Activated T-helper 1 cell treated with anti-CD3 and anti-CD28 coated beads, Interleukin-2, amount 50 U/mL, for 16 hours (primary cell): ENCODE results near the gene SARS1.

Source experiments
- DNase-seq, 2 donors: peaks; one replicate each; pipeline ENCODE4 v3.0.0-alpha.2; 2020; ENCODE audit warnings: low read depth in 1 of 2, low spot score in 1 of 2

Gene SARS1

DNA sequence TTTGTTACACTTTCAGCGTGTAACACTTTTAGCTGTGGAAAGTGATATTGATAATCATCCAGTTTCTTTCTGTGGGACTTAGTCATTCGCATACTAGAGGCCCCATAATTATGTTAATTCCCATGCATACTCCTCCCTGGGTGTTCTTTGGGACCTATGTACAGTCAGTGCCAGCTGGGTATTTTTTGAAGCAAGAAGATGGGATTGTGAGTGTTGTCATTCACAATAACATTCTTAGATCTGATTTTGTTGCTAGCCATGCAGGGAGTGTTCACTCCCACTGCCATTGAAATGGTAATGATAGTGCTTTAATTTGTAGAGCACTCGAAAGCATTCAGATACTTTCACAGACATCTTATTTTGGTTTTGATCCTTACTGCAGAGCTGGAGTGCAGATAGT, 11.6 kb downstream of the SARS1 start:
- DNase-seq = no peak

DNA sequence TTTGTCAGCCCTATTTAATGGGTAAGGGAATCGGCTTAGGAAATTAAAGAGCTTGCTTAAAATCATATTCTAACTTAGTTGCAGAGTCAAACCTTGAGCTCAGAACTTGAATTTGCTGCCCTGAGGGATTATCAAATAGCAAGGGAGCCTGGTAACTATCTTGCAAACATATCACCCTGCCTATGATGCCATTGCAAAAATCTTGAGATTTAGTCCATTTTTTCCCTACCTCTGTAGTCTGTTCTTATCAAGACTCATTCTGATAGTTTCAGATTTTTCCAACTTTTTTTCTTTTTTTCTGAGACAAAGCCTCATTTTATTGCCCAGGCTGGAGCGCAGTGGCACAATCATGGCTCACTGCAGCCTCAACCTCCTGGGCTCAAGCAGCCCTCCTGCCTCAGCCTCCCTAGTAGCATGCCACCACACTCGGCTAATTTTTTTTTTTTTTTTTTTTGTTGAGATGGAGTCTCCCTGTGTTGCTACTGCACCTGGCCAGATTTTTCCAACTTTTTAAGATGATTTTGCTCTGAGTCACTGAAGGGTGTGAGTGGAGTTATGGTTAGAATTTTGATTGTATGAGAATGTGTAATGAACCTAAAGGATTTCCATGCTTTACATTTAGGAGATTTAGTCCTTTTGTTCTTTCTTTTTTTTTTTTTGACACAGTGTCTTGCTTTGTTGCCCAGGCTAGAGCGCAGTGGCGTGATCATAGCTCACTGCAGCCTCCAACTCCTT, 12.2 kb downstream of the SARS1 start:
- no peak for DNase-seq

DNA sequence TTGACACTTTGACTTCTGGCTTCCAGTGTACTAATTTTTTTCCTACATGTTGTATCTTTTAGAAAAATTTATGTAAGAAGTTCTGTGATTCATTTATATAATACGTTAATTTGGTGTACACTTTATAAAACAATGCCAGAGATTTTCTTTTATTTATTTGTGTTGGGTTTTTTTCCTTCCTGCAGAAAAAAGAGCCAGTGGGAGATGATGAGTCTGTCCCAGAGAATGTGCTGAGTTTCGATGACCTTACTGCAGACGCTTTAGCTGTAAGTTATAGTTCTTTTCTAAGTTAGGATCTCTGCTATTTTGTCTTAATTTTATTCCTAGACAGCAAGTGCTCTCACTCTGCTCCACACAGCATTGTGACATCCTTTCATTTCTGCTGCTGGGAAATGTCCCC, 14.4 kb downstream of the SARS1 start:
- DNase-seq = no peak

DNA sequence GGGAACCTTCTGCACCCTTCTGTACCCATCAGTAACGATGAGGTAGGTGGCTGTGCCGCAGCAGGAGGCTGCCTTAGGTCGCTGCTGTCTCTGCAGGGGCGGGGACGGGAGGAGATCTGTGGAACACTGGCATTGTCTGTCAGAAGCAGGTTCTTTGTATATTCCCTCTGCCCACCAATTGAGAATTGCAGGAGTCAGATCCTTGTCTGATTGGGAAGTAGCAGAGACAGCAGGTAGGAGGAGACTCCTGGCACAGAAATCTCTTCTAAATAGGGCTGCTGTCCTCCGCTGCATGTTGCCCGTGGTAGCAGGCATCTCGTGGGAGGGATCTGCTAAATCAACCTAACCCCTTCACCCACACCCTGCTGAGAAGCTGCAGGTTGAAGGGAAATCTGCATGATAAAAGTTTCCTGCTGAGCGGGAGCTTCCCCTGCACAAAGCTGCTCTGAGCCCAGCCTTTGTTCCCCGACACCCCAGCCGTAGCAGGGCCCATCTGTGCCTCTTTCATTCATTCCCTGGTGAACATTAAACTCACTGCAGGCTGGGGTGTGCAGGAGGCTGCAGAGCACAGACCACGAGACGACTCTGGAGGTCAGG, 15.9 kb downstream of the SARS1 start:
- DNase-seq = no peak

DNA sequence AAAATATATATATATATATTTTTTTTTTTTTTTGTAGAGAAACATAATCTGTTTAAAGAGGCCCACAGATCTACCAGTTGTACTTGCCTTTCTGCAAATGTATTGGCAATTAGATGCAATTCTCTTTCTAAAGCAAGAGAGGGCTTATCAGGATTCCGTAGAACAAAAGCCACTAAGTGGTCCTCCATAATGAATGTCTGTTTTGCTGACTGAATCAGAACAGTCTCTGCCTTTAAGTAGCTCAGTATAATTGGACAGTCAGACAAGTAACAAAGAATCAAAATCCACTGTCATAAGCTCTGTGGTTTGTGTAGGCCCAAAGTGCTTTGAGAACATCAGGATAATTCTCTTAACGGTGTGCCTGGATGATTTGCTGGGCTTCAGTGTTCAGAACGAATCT, 17.3 kb downstream of the SARS1 start:
- DNase-seq = no peak

DNA sequence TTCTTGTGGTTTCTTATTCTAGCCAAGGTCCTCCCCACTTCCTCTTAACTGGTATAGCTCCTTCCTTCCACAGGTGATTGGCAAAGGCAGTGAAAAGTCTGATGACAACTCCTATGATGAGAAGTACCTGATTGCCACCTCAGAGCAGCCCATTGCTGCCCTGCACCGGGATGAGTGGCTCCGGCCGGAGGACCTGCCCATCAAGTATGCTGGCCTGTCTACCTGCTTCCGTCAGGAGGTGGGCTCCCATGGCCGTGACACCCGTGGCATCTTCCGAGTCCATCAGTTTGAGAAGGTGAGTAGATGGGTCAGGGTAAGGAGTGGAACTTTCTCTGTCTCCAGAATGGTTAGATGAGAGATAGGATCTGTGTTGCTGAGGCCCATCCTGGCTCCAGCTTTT, 21.4 kb downstream of the SARS1 start:
- DNase-seq = no peak

DNA sequence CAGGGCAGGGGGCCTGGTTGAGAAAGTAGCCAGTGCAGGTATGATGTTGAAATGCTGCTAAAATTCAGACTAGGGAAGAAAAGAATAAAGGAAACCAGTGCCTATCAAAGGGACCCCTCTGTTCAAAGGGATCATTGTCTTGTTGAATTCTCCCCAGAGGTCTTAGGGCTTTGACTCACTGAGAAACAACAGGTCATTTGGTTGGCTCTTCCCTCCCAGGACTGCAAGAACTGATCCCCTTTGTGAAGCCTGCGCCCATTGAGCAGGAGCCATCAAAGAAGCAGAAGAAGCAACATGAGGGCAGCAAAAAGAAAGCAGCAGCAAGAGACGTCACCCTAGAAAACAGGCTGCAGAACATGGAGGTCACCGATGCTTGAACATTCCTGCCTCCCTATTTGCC, 23.8 kb downstream of the SARS1 start:
- DNase-seq = no peak

DNA sequence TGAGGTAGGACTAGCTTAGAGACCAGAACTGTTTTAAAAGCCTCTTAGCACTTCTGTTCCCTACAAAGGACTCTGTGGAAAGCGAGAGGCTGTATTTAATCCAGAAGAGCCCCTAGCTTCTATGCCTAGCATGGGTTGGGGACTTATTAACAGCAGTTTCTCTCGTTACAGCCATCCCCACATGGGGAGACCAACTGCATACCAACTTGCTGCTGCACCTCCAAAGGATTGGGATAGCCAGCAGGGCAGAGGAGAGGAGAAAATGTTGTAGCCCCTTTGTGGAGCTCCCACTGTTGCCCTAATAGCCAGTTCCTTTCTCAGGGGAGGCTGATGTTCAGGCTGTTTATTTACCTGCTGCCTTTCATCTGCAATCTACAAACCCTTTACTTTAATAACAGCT, 24.7 kb downstream of the SARS1 start:
- no peak for DNase-seq

DNA sequence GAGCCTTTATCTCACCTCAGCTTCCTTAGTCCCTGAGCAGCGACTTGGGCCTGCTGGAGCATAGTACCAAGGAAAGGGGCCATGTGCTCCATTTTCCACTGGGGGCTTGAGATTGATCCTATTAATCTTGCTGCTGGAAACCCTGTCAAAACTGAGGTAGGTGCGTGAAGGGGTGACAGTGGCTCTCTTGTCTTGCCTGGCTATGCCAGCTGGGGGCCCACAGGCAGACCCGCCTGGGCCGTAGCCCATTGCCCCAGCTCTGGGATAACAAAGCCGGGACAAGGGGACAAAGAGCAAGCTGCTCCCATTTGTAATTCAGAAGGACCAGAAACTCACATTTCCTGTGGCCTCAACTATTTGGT, 25.3 kb downstream of the SARS1 start:
- DNase-seq = no peak

DNA sequence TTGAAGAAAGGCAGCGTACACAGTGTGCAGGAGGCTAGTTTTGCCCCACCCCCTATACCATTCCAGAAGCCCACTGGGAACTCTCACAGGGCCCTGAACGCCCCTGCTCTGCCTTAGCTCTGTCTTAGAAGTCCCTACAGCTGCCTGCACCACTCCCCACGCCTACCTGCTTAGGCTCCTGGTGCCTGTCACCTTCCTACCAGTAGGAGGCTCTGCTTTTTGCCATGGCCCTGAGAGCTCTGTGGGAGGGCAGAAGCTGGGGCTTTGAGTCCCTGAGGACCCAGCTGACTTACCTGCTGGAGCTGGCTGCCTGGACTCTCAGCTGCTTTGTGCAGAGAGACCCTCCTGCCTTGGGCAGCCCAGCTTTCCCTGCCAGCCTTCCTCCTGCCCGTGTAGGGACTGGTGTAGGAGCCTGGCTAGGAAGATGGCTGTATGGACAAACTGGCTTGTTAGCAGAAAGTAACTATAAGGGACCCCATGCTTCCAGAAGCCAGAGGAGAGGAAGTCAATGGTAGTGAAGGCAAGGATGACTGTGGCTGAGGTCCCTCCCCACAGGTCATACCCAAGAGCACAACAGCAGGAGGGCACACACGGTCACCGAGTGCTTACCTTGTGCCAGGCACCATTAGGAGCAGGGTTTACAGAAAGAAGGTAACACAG, 25.8 kb downstream of the SARS1 start:
- DNase-seq = no peak

DNA sequence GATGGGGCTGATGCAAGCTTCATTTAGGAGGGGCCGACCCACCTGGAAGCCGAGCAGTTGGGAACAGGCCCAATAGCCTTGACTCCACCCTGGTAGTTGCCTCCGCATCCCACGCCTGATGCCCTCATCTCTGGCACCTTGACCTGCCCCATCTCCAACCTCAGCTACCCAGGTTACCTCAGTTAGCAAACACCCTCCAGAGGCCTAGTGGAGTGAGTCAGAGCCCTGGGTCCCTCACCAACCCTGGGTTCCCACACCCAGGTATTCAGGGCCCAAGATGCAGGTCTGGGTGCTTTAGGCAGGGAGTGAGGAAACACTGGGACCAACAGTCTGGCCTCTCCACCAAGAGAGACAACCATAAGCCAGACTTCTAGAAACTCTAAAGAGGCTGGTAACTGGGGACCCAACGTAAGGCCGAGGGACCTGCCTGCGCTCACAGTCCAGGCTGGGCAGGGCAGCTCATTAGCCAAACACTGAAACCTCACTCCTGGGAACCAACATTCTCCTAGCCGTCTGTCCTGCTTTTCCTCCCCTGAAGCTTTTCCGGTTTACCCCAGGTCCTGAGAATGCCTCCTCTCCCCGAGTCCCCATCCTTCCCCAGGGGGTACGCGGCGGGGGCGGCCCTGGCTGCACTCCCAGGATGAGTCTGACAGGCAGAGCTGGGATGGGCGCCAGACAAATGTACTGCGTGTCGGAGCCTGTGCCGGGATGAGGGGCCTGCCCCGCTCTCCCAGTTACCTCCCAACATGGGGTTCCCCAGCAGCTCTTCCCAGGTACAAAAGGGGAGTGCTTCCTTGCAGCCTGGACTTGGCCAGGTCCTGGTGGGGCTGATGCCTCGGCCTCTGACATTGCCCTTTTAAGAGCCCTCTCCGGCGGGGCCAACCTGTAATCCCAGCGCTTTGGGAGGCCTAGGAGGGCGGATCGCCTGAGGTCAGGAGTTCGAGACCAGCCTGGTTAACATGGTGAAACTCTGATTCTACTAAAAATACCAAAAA, 26.7 kb downstream of the SARS1 start:
- no peak for DNase-seq

DNA sequence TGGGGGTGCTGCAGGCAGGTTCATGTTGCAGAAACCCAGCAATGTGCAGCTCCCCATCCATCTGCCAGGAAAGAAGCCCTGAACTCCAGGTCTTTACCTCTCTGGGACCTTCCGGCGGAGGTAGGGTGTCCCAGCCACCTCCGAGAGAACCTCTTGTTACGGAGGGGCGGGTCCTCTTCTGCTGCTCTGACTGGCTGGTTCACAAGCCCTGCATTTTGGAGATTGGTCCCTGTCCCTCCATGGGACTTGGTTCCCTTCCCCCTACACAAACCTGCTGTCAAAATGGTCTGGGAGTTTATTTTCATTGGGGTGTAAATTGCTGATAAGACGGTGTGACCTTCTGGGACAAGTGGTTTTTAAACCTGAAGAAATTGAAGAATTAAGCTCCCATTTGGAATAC, 27.6 kb downstream of the SARS1 start:
- no peak for DNase-seq

DNA sequence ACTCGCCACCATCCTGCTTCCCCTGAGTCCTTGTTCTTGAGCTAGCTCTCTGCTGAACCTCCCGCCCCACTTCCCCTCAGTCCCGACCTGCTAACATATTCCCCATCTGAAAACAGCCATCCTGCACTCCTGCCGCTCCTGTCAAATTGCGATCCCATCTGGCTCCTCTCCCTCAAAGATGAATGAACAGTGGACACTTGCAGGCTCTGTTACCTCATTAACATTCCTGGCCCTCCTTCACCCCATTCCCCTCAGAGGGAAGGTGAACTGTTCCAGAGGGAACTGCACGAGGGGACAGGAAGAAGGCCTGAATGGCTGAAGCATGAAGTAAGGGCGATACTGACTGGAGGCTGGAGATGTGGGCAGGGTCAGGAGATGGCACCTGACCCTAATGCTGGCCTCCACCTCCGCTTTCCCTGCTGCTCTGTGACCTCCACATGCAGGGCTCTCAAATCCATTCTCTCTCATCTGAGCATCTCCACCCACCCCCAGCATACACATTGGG, 28.2 kb downstream of the SARS1 start:
- no peak for DNase-seq

DNA sequence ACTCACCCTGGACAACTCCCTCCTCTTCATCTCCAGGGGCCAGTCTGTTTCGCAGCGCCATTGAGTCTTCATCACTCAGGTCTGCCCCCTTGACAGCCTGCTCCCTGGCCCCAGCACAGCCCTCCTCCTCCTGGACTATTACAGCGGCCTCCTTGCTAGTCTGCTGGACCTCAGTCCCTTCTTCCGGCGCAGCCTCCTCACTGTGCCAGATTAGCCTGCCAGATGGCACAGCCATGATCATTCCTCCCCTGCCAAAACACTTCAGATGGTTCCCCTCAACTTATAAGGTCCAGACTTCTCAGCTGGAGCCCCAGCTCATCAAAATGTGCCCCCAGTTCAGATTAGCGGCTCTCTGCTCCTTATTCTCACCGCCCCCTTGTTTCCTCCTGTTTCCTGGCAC, 28.7 kb downstream of the SARS1 start:
- no peak for DNase-seq

DNA sequence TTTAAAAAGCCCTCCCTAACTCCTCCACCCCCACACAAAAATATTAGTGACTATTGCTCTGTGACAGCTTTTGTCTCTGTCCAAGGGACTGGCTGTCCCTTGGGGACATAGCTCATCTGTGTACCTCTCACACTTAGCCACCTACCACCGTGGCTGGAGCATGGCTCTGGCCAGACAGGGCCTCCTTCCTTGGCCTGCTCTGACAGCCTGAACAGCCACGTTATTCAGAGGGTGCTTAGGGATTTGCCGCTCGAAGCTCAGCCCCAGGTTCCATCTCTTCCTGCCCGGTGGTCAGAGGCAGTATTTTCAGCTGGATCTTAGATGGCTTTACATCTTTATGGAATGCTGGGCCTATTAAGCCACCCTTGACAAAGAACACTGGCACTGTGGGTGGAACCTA, 29.5 kb downstream of the SARS1 start:
- no peak for DNase-seq

DNA sequence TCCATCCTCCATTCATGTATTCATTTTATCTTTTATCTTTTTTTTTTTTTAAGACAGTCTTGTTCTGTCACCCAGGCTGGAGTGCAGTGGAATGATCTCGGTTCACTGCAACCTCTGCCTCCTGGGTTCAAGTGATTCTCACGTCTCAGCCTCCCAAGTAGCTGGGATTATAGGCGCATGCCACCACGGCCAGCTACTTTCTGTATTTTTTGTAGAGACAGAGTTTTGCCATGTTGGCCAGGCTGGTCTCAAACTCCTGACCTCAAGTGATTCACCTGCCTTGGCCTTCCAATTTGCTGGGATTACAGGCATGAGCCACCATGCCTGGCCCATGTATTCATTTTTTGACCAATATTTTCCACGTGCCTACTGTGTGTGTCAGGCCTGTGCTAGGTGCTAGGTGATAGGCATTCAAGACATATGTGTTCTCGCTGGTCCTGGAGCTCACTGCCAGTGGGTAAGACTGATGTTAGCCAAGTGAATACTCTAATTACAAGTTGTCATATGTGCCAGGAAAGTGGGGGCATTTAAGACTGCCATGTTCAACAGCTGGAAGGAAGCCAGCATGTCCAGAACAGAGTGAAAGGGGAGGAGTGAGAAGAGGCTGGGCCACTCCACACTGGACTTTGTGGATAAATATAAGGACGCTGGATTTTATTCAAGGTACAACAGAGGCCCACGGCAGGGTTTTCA, 30.3 kb downstream of the SARS1 start:
- DNase-seq = no peak

DNA sequence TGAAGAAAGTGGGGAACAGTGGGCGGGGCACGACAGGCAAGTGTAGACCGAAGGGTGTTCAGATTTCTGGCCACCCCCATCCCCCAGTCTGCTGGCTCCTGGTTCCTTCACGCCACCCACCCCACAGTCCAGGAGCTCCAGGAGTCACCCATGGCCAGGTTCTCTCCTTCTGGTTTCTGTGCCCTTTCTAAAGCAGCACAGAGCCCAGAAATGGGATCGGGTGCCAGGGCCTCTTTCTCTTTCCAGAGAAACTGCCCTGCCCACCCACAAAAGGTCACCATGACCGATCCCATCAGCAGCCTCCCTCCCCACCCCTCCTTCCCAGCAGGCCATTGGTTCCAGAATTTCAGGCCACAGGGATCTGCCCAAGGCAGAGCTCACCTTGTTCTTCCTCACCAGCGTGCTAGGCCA, 32.4 kb downstream of the SARS1 start:
- DNase-seq = no peak

DNA sequence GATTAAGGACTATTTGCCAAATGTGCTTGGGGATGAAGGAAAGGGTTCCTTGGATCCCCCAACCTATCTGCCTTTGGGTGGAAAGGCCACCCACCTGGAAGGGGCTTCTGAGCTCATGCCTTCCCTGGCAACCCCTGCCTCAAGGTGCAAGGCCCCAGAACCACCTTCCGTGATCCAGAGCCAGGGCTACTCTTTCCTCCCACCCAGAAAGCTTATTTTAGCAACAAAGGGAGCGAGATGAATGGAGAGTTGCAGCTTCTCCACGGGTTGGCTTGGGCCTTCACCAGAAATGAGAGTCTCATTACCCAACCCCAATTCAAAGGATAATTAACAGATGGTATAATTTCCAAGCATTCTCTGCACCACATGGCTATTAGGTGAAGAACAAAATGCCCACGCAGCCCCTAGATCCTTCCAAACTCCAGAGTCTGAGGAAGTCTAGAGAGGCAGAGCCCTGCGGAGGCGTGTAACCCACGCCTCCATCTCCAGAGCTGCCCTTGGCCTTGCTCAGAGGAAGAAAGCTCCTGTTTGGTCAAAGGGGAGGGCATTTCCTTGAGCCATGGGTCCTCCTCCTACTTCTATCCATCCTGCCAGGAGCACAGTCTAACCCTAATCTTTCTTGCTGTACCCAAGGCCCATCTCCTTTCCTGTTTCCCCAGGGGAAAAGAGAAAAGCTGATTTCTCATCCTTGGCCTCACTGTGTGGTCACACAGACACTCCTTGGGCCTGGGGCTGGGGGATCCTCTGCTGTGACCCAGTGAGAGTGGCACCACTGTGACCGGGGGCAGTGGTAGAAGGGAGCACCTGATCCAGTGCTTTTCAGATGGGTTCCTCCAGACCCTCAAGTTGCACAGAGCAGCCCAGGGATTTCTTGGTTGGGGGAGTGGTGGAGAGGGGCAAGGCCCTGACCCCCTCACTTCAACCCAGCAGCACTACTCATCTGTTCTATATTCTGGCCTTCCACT, 34.0 kb downstream of the SARS1 start:
- DNase-seq = no peak

DNA sequence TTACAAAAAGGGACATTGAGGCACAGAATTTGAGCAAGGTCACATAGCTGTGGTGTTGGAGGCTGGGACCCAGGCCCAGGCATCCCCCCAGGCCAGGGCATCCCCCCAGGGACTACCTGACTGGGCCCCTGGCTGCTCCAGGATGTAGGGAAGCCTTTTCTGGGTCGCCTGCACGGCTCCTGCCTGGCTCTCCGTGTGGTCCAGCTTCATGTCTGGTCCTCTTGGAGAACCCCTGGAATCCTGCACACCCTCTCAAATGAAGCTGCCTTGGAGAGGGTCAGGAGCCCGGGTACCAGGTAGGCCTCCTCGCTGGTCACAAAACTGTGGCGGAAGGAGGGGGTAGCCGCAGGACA, 34.7 kb downstream of the SARS1 start:
- no peak for DNase-seq
